ENCODE measurements around the gene MUC20. TPM values are rescaled to one million over a fixed set of nuclear protein-coding genes. Genes with fewer than 3 reads are reported as not detected.
"Not testable (repeated sequence)": the region's sequence is repeated elsewhere in the genome, so short reads cannot be mapped to it uniquely, and the experiment has no call there.

MUC20 gene
- total RNA-seq, 1 donor from 2014 or later = 52.0 TPM

DNA sequence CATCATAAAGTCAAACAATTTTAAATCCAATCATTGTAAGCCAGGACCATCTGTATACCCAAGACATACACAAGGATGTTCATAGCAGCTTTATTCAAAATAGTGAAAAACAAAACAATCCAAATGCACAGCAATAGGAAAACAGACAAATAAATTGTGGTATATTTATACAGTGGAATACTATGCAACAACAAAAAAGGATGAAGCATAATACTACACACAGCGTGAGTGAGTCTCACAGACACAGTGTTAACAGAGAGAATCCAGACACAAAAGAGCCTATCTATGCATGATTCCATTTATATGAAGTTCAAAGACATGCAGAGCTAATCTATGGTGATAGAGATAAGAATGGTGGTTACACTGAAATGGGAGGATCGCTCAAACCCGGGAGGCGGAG is 5.6 kb upstream of the MUC20 start:
- TF ChIP-seq, protein P1, sequence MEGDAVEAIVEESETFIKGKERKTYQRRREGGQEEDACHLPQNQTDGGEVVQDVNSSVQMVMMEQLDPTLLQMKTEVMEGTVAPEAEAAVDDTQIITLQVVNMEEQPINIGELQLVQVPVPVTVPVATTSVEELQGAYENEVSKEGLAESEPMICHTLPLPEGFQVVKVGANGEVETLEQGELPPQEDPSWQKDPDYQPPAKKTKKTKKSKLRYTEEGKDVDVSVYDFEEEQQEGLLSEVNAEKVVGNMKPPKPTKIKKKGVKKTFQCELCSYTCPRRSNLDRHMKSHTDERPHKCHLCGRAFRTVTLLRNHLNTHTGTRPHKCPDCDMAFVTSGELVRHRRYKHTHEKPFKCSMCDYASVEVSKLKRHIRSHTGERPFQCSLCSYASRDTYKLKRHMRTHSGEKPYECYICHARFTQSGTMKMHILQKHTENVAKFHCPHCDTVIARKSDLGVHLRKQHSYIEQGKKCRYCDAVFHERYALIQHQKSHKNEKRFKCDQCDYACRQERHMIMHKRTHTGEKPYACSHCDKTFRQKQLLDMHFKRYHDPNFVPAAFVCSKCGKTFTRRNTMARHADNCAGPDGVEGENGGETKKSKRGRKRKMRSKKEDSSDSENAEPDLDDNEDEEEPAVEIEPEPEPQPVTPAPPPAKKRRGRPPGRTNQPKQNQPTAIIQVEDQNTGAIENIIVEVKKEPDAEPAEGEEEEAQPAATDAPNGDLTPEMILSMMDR (IDR thresholded peaks at IDR 0.05) = no peak
- no peaks in the 10 kb centered on the region for H3K27me3 ChIP-seq
- no peaks in the 10 kb centered on the region for H3K4me1 ChIP-seq
- peaks cover 20 to 39% of the 10 kb centered on the region in 2 donors for H3K36me3 ChIP-seq
- DNase-seq (ENCODE audit: low spot score in 2 of 2) = no peak
- H3K27ac ChIP-seq = no peak overlapping the region
- intact Hi-C loops (cut with DNase I) = no loop called here
- H3K4me3 ChIP-seq = no peak overlapping the region
- no peaks in the 10 kb centered on the region for H3K9me3 ChIP-seq

DNA sequence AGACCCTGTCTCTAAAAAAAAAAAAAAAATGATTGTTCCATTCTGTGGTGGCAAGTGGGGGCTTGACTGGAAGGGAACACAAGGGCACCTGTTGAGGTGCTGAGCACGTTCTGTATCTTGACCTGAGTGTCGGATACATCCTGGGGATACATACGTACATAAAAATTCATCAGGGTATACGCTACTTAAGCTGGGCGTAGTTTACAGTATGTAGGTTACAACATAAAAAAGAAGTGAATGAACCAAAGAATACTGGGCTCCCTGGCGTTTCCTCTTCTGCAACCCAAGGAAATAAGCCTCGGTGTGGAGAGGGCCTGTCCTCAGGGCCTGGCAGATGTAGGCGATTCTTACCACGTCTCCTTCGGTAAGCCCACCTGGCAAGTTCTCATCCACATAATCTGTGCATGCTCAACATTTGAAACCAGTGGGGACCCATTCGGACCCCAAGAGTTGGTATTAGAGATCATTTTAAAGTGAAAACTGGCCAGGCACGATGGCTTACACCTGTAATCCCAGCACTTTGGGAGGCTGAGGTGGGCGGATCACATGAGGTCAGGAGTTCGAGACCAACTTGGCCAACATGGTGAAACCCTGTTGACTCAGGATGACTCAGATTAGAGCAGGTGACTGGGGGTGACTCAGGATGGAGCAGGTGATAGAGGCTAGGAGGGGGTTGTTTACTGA is 5.1 kb upstream of the MUC20 start:
- H3K4me3 ChIP-seq = no peak overlapping the region
- TF ChIP-seq, protein P1 (IDR thresholded peaks at IDR 0.05) = no peak
- no peak overlapping the region for H3K27ac ChIP-seq
- intact Hi-C loops (cut with DNase I) = no loop called here
- no peak for DNase-seq (ENCODE audit: low spot score in 2 of 2)
- peaks cover 20 to 34% of the 10 kb centered on the region in 2 donors for H3K36me3 ChIP-seq
- no peaks in the 10 kb centered on the region for H3K4me1 ChIP-seq
- no peaks in the 10 kb centered on the region for H3K9me3 ChIP-seq
- no peaks in the 10 kb centered on the region for H3K27me3 ChIP-seq

DNA sequence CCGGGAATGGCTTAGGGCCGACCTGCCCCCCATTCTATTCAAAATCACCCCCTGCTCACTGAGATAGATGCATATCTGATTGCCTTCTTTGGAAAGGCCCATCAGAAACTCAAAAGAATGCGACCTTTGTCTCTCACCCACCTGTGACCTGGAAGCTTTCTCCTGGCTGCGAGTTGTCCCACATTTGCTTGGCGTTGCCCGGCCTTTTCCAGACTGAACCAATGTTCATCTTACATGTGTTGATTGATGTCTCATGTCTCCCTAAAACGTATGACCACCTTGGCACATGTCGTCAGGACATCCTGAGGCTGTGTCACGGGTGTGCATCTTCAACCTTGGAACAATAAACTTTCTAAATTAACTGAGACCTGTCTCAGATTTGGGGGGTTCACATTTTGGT is 3.4 kb upstream of the MUC20 start:
- no peaks in the 10 kb centered on the region for H3K9me3 ChIP-seq
- H3K36me3 ChIP-seq = peaks cover 10 to 19% of the 10 kb centered on the region in 2 donors
- TF ChIP-seq, protein P1 (IDR thresholded peaks at IDR 0.05) = no peak
- intact Hi-C loops (cut with DNase I) = no loop called here
- no peaks in the 10 kb centered on the region for H3K4me1 ChIP-seq
- no peak overlapping the region for H3K4me3 ChIP-seq
- H3K27me3 ChIP-seq = no peaks in the 10 kb centered on the region
- no peak for DNase-seq (ENCODE audit: low spot score in 2 of 2)
- H3K27ac ChIP-seq = no peak overlapping the region

DNA sequence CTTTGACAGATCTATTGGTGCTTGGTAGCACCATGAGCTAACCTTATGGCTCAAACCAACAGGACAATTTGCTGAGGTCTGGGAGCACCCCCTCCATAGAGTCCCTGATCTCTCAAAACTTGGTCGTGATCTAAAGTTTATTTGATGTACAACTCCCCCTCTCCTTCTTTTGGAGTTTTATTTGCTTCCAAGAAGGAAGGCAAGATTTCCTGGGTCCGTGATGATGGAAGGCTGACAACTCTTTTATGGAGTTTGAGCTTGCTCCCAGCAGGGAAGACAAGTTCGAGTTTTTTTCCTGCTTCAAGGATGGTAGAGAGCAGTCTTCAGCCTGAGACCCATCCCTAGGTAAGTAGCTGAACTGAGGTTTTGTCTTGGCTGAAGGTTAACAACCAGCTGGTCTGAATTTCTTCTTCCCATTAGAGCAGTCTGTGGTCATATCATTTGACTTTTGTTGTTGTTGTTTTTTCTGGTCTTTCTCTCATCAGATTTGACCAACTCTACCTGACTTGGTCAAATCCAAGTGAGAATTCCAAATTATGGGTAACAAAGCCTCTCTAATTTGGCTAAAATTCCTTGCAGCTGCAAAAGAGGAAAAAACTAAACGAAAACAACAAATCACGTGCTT is 2.8 kb upstream of the MUC20 start:
- peaks cover 10 to 19% of the 10 kb centered on the region in 2 donors for H3K36me3 ChIP-seq
- H3K27ac ChIP-seq = no peak overlapping the region
- H3K4me3 ChIP-seq = no peak overlapping the region
- no peaks in the 10 kb centered on the region for H3K27me3 ChIP-seq
- TF ChIP-seq, protein P1 (IDR thresholded peaks at IDR 0.05) = no peak
- H3K4me1 ChIP-seq = no peaks in the 10 kb centered on the region
- intact Hi-C loops (cut with DNase I) = no loop called here
- no peaks in the 10 kb centered on the region for H3K9me3 ChIP-seq
- DNase-seq (ENCODE audit: low spot score in 2 of 2) = no peak

DNA sequence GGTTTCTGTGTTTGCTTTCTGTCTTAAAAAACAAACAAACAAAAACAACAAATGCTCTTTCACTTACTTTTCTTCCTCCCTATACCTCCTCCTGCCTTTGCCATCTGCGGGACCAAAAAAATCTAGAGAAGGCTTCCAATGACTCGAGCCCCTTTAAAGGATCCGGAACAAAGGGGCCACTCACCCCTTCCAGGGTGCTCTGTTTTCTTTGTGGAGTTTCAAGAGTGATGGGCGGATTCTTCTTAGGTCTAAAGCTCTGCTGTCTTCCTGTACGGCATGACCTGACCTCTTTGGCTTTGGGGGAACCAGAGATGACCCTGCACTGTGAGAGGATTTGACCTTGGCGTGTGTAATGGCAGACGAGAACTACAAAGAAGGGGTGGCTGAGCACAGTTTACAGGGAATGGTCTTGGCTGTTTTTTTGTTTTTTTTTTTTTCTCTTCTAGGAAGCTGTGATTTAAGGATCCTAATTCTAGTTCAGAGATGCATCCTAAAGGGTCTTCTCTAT is 2.2 kb upstream of the MUC20 start:
- no peak overlapping the region for H3K4me3 ChIP-seq
- H3K9me3 ChIP-seq = no peaks in the 10 kb centered on the region
- TF ChIP-seq, protein P1 (IDR thresholded peaks at IDR 0.05) = no peak
- peaks cover 10 to 19% of the 10 kb centered on the region in 2 donors for H3K36me3 ChIP-seq
- DNase-seq (ENCODE audit: low spot score in 2 of 2) = no peak
- no peaks in the 10 kb centered on the region for H3K4me1 ChIP-seq
- H3K27ac ChIP-seq = no peak overlapping the region
- intact Hi-C loops (cut with DNase I) = no loop called here
- H3K27me3 ChIP-seq = no peaks in the 10 kb centered on the region

DNA sequence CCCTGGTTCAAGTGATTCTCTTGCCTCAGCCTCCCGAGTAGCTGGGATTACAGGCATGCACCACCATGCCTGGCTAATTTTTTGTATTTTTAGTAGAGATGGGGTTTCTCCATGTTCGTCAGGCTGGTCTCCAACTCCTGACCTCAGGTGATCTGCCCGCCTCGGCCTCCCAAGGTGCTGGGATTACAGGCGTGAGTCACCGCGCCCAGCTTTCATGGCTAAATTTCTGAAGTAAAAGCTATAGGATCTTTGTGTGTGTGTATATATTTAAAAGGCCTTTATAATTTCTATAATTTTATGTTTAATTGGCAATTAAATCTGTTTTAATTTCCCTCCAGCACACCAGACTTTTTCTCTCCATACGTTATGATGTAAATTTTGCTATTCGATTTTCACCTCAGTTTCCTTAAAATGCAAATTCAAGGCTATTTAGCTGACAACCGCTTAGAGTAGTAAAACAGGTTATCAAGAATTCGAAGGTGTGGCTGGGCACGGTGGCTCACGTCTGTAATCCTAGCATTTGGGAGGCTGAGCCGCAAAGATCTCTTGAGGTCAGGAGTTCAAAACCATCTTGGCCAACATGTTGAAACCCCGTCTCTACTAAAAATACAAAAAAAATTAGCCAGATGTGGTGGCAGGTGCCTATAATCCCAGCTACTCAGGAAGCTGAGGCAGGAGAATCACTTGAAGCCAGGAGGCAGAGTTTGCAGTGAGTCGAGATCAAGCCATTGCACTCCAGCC is 1.1 kb upstream of the MUC20 start:
- H3K4me3 ChIP-seq; H3K27ac ChIP-seq; H3K9me3 ChIP-seq; H3K4me1 ChIP-seq; DNase-seq (ENCODE audit: low spot score in 2 of 2); intact Hi-C loops (cut with DNase I); H3K27me3 ChIP-seq: not testable (repeated sequence)
- H3K36me3 ChIP-seq = peaks cover 6 to 13% of the 10 kb centered on the region in 2 donors

DNA sequence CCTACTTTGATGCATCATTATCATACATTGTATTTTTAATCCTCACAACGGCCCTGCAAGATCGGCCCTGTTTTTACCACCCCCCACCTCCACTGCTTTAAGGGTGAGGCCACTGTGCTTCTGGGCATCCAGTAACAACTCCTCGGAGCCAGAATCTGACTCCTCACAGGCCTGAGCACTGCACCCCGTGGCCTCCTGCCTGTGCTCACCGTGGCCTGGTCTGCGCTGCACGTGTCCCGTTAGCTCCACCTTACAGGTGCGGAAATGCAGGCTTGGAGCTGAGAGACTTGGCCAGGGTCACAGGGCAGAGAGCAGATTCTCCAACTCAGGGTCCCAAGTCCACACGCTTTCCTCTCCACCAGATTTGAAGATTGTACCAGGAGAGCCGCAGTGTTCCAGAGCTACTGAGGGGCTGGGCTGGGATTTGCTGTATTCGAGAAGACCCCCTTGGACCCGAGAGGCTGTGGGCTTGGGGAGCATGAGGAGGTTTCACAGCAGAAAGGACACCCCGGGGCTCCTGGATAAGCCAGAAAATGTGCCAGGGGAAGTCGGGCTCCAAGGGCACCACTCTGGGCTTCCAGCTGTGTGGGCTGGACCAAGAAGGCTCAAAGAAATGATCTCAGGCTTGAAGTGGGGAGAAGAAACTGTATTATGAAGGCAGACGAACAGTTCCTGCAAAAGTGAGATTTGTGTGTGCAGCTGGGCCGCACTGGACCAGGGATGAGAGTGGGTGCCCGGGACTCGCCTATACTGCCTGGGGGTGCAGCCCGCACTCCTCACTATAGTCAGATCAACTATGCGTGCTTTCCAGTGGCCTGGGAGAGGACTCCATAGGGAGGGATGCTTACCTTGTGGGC is 1.6 kb downstream of the MUC20 start:
- H3K4me3 ChIP-seq; H3K4me1 ChIP-seq; H3K27me3 ChIP-seq; H3K36me3 ChIP-seq; H3K27ac ChIP-seq; DNase-seq (ENCODE audit: low spot score in 2 of 2); H3K9me3 ChIP-seq; intact Hi-C loops (cut with DNase I): not testable (repeated sequence)

DNA sequence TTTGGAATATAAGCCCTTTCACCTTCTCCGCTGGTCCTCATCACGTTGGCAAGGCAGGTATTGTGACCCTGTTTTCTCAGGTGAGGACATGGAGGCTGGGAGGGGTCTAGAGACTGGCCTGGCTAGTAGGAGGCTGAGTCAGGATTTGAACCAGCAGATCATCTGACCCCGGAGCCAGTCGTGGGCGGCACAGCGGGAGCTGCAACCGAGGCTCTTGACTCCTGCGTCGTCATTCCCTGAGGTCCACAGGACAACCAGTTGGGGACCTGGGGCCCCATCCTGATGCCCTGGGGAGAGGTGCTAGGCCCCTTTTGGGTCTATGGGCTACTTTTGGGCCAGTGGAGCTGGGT is 2.2 kb downstream of the MUC20 start:
- H3K27ac ChIP-seq; DNase-seq (ENCODE audit: low spot score in 2 of 2); H3K4me3 ChIP-seq; H3K4me1 ChIP-seq; H3K27me3 ChIP-seq; H3K9me3 ChIP-seq; intact Hi-C loops (cut with DNase I); H3K36me3 ChIP-seq: not testable (repeated sequence)
